SK-N-SH (cell line): ENCODE measurements around the gene CABP1.

ENCODE experiments used
- EZH2phosphoT487 ChIP-seq: fragments of 200-600 bp; sonication (generic); IDR thresholded peaks from 2 replicates; pipeline ENCODE4 v1.6.1; 2017; ENCODE audit warnings: low read depth, mixed run types, mild to moderate bottlenecking, antibody characterized with exemption, moderate library complexity, borderline replicate concordance
- GATA2 ChIP-seq: sonication (generic); formaldehyde crosslinking; IDR thresholded peaks from 2 replicates; pipeline ENCODE4 v1.5.0; 2020; ENCODE audit warnings: mild to moderate bottlenecking, missing genetic modification reagents
- MXI1 ChIP-seq: IDR thresholded peaks from 2 replicates; pipeline ENCODE4 v1.6.1; 2012; ENCODE audit warnings: mild to moderate bottlenecking, low read depth, low read length, improper control_type of control experiment
- NFIC ChIP-seq: IDR thresholded peaks from 2 replicates; pipeline ENCODE4 v1.4.0; 2012; ENCODE audit warnings: borderline replicate concordance
- POLR2AphosphoS5 ChIP-seq: IDR thresholded peaks from 2 replicates; pipeline ENCODE4 v1.6.1; 2012; ENCODE audit warnings: low read depth, low read length
- RXRA ChIP-seq: IDR thresholded peaks from 2 replicates; pipeline ENCODE4 v1.4.0; 2012; ENCODE audit warnings: low read depth, mild to moderate bottlenecking, borderline replicate concordance
- TAF1 ChIP-seq: IDR thresholded peaks from 2 replicates; pipeline ENCODE4 v1.6.1; 2012; ENCODE audit warnings: low read depth, mild to moderate bottlenecking, low read length, moderate library complexity, borderline replicate concordance
- TCF12 ChIP-seq: IDR thresholded peaks from 2 replicates; pipeline ENCODE4 v1.4.0; 2012
- TF ChIP-seq, protein P1 (sequence below): fragments of 200-600 bp; sonication (generic); IDR thresholded peaks from 2 replicates; pipeline ENCODE4 v1.6.1; 2017; ENCODE audit warnings: antibody characterized with exemption, mild to moderate bottlenecking, moderate library complexity
- TF ChIP-seq, protein P2 (sequence below): IDR thresholded peaks from 2 replicates; pipeline ENCODE4; 2012
- TF ChIP-seq, protein P3 (sequence below): IDR thresholded peaks from 2 replicates; pipeline ENCODE4 v1.6.1; 2012; ENCODE audit warnings: mild to moderate bottlenecking, low read depth, low read length, moderate library complexity
- TF ChIP-seq, protein P4 (sequence below): fragments of 150-350 bp; IDR thresholded peaks from 2 replicates; pipeline ENCODE4 v1.6.1; 2017; ENCODE audit warnings: antibody characterized with exemption, low read length, low read depth, borderline replicate concordance
- TF ChIP-seq, protein P5 (sequence below): IDR thresholded peaks from 2 replicates; pipeline ENCODE4 v1.4.0; 2012; ENCODE audit warnings: low read depth, borderline replicate concordance

DNA sequence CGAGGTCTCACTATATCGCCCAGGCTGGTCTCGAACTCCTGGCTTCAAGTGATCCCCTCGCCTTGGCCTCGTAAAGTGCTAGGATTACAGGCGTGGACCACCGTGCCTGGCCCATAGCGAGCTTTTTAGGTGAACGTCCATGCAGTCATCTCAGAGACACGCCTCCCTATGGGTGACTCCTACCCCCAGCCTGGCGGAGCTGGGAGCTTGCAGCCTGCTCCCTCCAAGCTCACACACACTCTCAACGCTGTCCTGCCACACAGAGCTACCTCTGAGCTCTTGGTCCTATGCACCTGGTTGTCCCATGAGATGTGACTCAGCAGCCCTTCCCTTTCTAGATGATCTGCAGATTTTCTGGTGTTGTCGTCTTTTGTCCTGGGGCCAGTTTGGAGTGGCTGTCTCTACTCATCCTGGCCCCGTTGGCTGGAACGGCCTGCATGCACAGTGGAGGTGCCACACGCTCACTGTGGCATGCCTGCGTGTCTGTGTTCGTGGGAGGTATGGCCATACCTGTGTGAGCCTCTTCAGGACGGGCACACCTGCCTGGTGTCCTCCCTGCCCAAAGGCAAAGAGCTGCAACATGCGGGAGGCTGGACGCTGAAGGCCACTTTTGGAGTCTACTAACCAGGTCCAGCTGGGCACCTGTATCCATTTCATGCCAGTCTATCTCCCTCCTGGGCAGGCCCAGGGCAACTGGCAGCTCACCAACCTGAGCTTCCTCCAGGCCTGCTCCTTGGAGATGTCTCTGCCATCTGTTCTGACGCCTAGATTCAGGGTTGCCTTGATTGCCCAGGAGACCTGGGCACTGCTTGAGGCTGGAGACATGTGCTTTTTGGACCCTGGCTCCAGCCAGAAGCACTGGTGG lies 18.1 kb downstream of the CABP1 start:
- TF ChIP-seq, protein P1, sequence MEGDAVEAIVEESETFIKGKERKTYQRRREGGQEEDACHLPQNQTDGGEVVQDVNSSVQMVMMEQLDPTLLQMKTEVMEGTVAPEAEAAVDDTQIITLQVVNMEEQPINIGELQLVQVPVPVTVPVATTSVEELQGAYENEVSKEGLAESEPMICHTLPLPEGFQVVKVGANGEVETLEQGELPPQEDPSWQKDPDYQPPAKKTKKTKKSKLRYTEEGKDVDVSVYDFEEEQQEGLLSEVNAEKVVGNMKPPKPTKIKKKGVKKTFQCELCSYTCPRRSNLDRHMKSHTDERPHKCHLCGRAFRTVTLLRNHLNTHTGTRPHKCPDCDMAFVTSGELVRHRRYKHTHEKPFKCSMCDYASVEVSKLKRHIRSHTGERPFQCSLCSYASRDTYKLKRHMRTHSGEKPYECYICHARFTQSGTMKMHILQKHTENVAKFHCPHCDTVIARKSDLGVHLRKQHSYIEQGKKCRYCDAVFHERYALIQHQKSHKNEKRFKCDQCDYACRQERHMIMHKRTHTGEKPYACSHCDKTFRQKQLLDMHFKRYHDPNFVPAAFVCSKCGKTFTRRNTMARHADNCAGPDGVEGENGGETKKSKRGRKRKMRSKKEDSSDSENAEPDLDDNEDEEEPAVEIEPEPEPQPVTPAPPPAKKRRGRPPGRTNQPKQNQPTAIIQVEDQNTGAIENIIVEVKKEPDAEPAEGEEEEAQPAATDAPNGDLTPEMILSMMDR = no peak
- TF ChIP-seq, protein P2, sequence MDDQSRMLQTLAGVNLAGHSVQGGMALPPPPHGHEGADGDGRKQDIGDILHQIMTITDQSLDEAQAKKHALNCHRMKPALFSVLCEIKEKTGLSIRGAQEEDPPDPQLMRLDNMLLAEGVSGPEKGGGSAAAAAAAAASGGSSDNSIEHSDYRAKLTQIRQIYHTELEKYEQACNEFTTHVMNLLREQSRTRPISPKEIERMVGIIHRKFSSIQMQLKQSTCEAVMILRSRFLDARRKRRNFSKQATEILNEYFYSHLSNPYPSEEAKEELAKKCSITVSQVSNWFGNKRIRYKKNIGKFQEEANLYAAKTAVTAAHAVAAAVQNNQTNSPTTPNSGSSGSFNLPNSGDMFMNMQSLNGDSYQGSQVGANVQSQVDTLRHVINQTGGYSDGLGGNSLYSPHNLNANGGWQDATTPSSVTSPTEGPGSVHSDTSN = no peak
- TF ChIP-seq TCF12 = no peak
- no peak for TF ChIP-seq GATA2
- TF ChIP-seq POLR2AphosphoS5 = no peak
- TF ChIP-seq, protein P3, sequence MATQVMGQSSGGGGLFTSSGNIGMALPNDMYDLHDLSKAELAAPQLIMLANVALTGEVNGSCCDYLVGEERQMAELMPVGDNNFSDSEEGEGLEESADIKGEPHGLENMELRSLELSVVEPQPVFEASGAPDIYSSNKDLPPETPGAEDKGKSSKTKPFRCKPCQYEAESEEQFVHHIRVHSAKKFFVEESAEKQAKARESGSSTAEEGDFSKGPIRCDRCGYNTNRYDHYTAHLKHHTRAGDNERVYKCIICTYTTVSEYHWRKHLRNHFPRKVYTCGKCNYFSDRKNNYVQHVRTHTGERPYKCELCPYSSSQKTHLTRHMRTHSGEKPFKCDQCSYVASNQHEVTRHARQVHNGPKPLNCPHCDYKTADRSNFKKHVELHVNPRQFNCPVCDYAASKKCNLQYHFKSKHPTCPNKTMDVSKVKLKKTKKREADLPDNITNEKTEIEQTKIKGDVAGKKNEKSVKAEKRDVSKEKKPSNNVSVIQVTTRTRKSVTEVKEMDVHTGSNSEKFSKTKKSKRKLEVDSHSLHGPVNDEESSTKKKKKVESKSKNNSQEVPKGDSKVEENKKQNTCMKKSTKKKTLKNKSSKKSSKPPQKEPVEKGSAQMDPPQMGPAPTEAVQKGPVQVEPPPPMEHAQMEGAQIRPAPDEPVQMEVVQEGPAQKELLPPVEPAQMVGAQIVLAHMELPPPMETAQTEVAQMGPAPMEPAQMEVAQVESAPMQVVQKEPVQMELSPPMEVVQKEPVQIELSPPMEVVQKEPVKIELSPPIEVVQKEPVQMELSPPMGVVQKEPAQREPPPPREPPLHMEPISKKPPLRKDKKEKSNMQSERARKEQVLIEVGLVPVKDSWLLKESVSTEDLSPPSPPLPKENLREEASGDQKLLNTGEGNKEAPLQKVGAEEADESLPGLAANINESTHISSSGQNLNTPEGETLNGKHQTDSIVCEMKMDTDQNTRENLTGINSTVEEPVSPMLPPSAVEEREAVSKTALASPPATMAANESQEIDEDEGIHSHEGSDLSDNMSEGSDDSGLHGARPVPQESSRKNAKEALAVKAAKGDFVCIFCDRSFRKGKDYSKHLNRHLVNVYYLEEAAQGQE = no peak
- TF ChIP-seq MXI1 = no peak
- no peak for TF ChIP-seq NFIC
- TF ChIP-seq, protein P4, sequence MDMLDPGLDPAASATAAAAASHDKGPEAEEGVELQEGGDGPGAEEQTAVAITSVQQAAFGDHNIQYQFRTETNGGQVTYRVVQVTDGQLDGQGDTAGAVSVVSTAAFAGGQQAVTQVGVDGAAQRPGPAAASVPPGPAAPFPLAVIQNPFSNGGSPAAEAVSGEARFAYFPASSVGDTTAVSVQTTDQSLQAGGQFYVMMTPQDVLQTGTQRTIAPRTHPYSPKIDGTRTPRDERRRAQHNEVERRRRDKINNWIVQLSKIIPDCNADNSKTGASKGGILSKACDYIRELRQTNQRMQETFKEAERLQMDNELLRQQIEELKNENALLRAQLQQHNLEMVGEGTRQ = no peak
- TF ChIP-seq, protein P5, sequence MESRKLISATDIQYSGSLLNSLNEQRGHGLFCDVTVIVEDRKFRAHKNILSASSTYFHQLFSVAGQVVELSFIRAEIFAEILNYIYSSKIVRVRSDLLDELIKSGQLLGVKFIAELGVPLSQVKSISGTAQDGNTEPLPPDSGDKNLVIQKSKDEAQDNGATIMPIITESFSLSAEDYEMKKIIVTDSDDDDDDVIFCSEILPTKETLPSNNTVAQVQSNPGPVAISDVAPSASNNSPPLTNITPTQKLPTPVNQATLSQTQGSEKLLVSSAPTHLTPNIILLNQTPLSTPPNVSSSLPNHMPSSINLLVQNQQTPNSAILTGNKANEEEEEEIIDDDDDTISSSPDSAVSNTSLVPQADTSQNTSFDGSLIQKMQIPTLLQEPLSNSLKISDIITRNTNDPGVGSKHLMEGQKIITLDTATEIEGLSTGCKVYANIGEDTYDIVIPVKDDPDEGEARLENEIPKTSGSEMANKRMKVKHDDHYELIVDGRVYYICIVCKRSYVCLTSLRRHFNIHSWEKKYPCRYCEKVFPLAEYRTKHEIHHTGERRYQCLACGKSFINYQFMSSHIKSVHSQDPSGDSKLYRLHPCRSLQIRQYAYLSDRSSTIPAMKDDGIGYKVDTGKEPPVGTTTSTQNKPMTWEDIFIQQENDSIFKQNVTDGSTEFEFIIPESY = no peak
- no peak for TF ChIP-seq EZH2phosphoT487
- TF ChIP-seq RXRA = no peak
- no peak for TF ChIP-seq TAF1
